ENCODE data around the gene GDE1. TPM values are rescaled to one million over a fixed set of nuclear protein-coding genes. Genes with fewer than 3 reads are reported as not detected.
A peak's percentile ranks its signal among the peaks of the same experiment; 100 is the strongest.

GDE1 gene
- total RNA-seq, 1 donor from 2014 or later: 27.4 TPM

- Histone ChIP-seq H3K4me1 (peaks cover 6 to 31% of the 10 kb centered on the region in 2 donors), H3K4me3 (no peak overlapping the region), H3K27ac (peak overlapping the region in 1 of 2 donors; percentile 91), H3K36me3 (no peaks in the 10 kb centered on the region), H3K9me3 (no peaks in the 10 kb centered on the region), H3K27me3 (no peaks in the 10 kb centered on the region)
- intact Hi-C loops (cut with DNase I): loop anchor here (1.0 to 5.0 kb wide), 6 partner anchors 33 to 722 kb away; partner anchors contain the start of genes ARL6IP1, COQ7 and VPS35L
- DNase-seq (ENCODE audit: low spot score in 2 of 2): no peak
- TF ChIP-seq CTCF (IDR thresholded peaks at IDR 0.05): no peak
Measured at GRCh38 chr16:19522760-19523159, 862 bp upstream of the GDE1 start.

- intact Hi-C loops (cut with DNase I): loop anchor here (1.0 to 5.0 kb wide), 6 partner anchors 33 to 722 kb away; partner anchors contain the start of genes ARL6IP1, COQ7 and VPS35L
Measured at GRCh38 chr16:19522397-19522732, 467 bp upstream of the GDE1 start.

GRCh38 chr16:19520861-19521331, 1.0 kb downstream of the GDE1 start:
- H3K4me1 ChIP-seq: peaks cover 6 to 31% of the 10 kb centered on the region in 2 donors
- no peak for TF ChIP-seq CTCF (IDR thresholded peaks at IDR 0.05)
- no peaks in the 10 kb centered on the region for H3K27me3 ChIP-seq
- no peak for DNase-seq (ENCODE audit: low spot score in 2 of 2)
- peaks cover 7 to 10% of the 10 kb centered on the region in 2 donors for H3K36me3 ChIP-seq
- H3K27ac ChIP-seq: peak overlapping the region; percentile 85 to 91
- H3K4me3 ChIP-seq: peak overlapping the region; percentile 82 to 89
- no peaks in the 10 kb centered on the region for H3K9me3 ChIP-seq
- intact Hi-C loops (cut with DNase I): loop anchor here (5.0 kb wide), 1 partner anchor 434 kb away; no protein-coding TSS in a partner anchor

More at GRCh38 chr16:19522397-19522732, 467 bp upstream of the GDE1 start:
- Histone ChIP-seq H3K27me3 (no peaks in the 10 kb centered on the region), H3K4me3 (peak overlapping the region; percentile 82 to 89), H3K9me3 (no peaks in the 10 kb centered on the region), H3K36me3 (no peaks in the 10 kb centered on the region), H3K27ac (peak overlapping the region; percentile 85 to 91), H3K4me1 (peaks cover 6 to 31% of the 10 kb centered on the region in 2 donors)
- no peak for TF ChIP-seq CTCF (IDR thresholded peaks at IDR 0.05)
- no peak for DNase-seq (ENCODE audit: low spot score in 2 of 2)

GRCh38 chr16:19518388-19518787, 3.5 kb downstream of the GDE1 start:
- intact Hi-C loops (cut with DNase I): no loop called here
- DNase-seq (ENCODE audit: low spot score in 2 of 2): no peak
- no peak overlapping the region for H3K4me3 ChIP-seq
- no peak overlapping the region for H3K27ac ChIP-seq
- peaks cover 7 to 14% of the 10 kb centered on the region in 2 donors for H3K36me3 ChIP-seq
- no peaks in the 10 kb centered on the region for H3K27me3 ChIP-seq
- TF ChIP-seq CTCF (IDR thresholded peaks at IDR 0.05): no peak
- peaks cover 6 to 26% of the 10 kb centered on the region in 2 donors for H3K4me1 ChIP-seq
- no peaks in the 10 kb centered on the region for H3K9me3 ChIP-seq

GRCh38 chr16:19517424-19518089, 4.3 kb downstream of the GDE1 start:
- Histone ChIP-seq H3K27ac (no peak overlapping the region), H3K4me1 (peaks cover 6 to 21% of the 10 kb centered on the region in 2 donors)

More at GRCh38 chr16:19517424-19518089, 4.3 kb downstream of the GDE1 start:
- Histone ChIP-seq H3K27me3 (no peaks in the 10 kb centered on the region), H3K9me3 (no peaks in the 10 kb centered on the region), H3K36me3 (peaks cover 7 to 14% of the 10 kb centered on the region in 2 donors), H3K4me3 (no peak overlapping the region)
- TF ChIP-seq CTCF (IDR thresholded peaks at IDR 0.05): no peak
- DNase-seq (ENCODE audit: low spot score in 2 of 2): no peak
- intact Hi-C loops (cut with DNase I): no loop called here
